Nephron (organoid): Measurements from ENCODE around the gene FUCA1.
A peak's percentile ranks its signal among the peaks of the same experiment; 100 is the strongest.

Experiments used
- H3K27ac Mint-ChIP-seq, 3 experiments: 2 replicates each; pipeline ENCODE4 v1.8.0; 2020; ENCODE audit warnings: mixed read lengths in 3 of 3, mild to moderate bottlenecking in 2 of 3, moderate library complexity in 1 of 3
- H3K27me3 Mint-ChIP-seq: 2 replicates; pipeline ENCODE4 v1.8.0; 2021; ENCODE audit warnings: low read depth, mild to moderate bottlenecking, moderate library complexity, mixed read lengths
- H3K36me3 Mint-ChIP-seq: 2 replicates; pipeline ENCODE4 v1.8.0; 2020; ENCODE audit warnings: low read depth, mixed read lengths
- H3K4me1 Mint-ChIP-seq: 2 replicates; pipeline ENCODE4 v1.8.0; 2020; ENCODE audit warnings: mixed read lengths
- H3K4me3 Mint-ChIP-seq, 3 experiments: 2 replicates each; pipeline ENCODE4 v1.8.0; 2020; ENCODE audit warnings: mild to moderate bottlenecking in 3 of 3, mixed read lengths in 3 of 3, moderate library complexity in 2 of 3
- H3K9me3 Mint-ChIP-seq: 2 replicates; pipeline ENCODE4 v1.8.0; 2020; ENCODE audit warnings: mixed read lengths
- CTCF ChIP-seq, 3 experiments: fragments of 200-600 bp; sonication (generic); IDR thresholded peaks; one replicate each; pipeline ENCODE4 v1.5.0; 2021; ENCODE audit warnings: antibody characterized with exemption in 3 of 3; ENCODE audit not compliant: unreplicated experiment in 3 of 3

Gene FUCA1

DNA sequence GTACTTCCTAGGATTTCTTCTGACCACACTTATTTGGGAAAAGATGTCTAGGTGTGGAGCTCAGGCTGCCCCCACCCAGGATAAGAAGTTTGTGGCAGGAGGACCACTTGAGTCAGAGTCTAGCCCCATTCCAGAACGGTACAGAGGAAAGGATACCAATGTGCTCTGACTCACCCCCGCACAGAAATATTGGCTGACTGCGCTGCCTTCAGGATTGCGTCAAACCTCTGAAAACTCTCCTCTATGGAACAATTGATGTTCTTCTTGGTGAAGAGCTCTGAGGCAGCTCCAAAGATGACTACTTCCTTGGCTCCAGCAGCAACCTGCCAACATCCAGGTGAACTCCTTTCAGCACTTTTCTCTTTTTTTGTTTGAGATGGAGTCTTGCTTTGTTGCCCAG, 54.1 kb downstream of the FUCA1 start:
- Mint-ChIP-seq H3K36me3 (peaks cover 35% of the 10 kb centered on the region), H3K27ac (no peak overlapping the region), H3K27me3 (no peaks in the 10 kb centered on the region), H3K9me3 (no peaks in the 10 kb centered on the region), H3K4me1 (no peaks in the 10 kb centered on the region), H3K4me3 (no peak overlapping the region)
- TF ChIP-seq CTCF (IDR thresholded peaks at IDR 0.05; ENCODE audit: unreplicated experiment in 3 of 3): no peak

GRCh38 chr1:23810818-23811540, 57.1 kb downstream of the FUCA1 start:
- no peaks in the 10 kb centered on the region for H3K9me3 Mint-ChIP-seq
- H3K27ac Mint-ChIP-seq: no peak overlapping the region
- peaks cover 42% of the 10 kb centered on the region for H3K36me3 Mint-ChIP-seq
- H3K27me3 Mint-ChIP-seq: no peaks in the 10 kb centered on the region
- H3K4me3 Mint-ChIP-seq: no peak overlapping the region
- peak; percentile 40 to 49 (median 43) for TF ChIP-seq CTCF (IDR thresholded peaks at IDR 0.05; ENCODE audit: unreplicated experiment in 3 of 3)
- H3K4me1 Mint-ChIP-seq: no peaks in the 10 kb centered on the region

DNA sequence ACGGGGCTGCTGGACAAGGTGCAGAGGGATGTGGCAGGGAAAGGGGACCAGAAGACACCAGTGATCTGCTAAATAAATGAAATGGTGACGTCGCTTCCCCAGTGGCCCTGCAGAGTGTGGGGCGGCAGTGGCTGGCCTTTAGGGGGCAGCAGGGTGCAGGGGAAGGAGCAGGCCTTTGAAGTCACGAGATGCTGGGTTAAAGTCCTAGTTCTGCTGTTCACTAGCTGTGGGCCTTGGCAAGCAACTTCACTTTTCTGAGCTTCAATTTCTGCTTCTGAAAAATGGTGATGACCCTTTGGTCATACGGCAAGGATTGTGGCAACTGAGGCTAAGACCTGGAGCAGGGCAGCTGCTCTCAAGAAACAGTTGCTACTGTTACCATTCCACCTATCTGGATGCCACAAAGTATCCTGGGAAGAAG, 58.3 kb downstream of the FUCA1 start:
- TF ChIP-seq CTCF (IDR thresholded peaks at IDR 0.05; ENCODE audit: unreplicated experiment in 3 of 3): peak; percentile 30 to 48 (median 38)
- Mint-ChIP-seq H3K27me3 (no peaks in the 10 kb centered on the region), H3K36me3 (peaks cover 51% of the 10 kb centered on the region)

DNA sequence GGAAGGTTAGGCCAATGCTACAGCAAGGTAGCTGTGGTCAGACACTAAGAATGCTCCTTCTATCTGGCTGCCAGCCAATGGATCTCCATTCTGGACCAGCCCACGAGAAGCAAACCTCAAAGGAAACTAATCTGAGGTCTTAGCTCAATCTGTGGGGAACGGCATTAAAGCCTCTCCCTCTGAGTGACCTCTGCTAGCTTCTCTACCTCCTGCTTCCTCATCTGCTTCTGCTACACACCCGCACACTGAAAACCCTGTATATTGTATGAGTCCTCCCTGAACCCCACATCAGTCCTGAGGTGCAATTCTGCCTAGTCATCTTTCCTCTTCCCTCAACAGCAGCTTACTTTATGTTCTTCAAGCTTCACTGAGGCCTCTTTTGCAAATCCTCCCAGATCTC, 60.6 kb downstream of the FUCA1 start:
- Mint-ChIP-seq H3K27ac (no peak overlapping the region), H3K36me3 (peaks cover 53% of the 10 kb centered on the region), H3K4me3 (no peak overlapping the region), H3K4me1 (no peaks in the 10 kb centered on the region), H3K9me3 (no peaks in the 10 kb centered on the region), H3K27me3 (no peaks in the 10 kb centered on the region)
- no peak for TF ChIP-seq CTCF (IDR thresholded peaks at IDR 0.05; ENCODE audit: unreplicated experiment in 3 of 3)

More for the DNA sequence above, 58.3 kb downstream of the FUCA1 start:
- Mint-ChIP-seq H3K4me1 (no peaks in the 10 kb centered on the region), H3K9me3 (no peaks in the 10 kb centered on the region), H3K4me3 (no peak overlapping the region), H3K27ac (no peak overlapping the region)

DNA sequence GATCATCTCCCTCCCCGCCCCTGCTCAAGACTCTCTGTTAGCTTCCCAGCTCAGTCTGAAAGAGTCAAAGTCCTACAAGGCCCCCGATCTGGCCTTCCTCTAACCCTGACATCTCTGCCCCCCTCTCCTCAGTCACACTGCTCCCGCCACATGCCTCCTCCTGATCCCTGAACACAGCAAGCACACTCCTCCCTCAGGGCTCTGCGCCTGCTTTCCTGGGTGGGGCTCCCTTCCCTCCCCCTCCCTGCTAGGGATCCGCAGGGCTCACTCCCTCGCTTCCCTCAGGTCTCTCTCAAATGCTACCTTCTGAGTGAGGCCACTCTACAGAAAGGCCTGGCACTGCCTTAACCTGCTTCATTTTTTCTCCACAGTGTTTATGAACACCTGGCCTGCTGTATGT, 61.8 kb downstream of the FUCA1 start:
- peak overlapping the region in 1 of 3 experiments; percentile 32 for H3K27ac Mint-ChIP-seq
- no peaks in the 10 kb centered on the region for H3K27me3 Mint-ChIP-seq
- H3K4me1 Mint-ChIP-seq: peaks cover 1% of the 10 kb centered on the region
- H3K4me3 Mint-ChIP-seq: peak overlapping the region in 1 of 3 experiments; percentile 9
- H3K9me3 Mint-ChIP-seq: no peaks in the 10 kb centered on the region
- TF ChIP-seq CTCF (IDR thresholded peaks at IDR 0.05; ENCODE audit: unreplicated experiment in 3 of 3): no peak
- H3K36me3 Mint-ChIP-seq: peaks cover 42% of the 10 kb centered on the region

DNA sequence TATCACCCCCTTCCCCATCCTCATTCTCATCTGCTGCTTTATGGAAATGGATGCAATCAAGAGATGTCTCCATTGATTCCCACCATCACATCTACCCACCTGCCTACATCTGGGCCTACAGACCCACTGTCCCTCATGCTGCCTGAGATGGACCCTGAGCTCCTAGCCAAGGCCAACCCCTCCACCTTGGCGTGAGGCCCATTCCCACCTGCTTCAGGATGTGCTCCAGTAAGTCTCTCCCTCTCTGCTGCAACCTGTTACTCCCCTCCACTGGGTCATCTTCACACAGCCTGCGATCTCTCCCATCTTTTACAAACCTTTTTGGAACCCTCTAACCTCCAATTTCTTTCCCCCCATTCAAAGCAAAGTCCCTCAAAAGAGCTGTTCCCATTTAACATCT, 63.1 kb downstream of the FUCA1 start:
- Mint-ChIP-seq H3K4me1 (peaks cover 5% of the 10 kb centered on the region), H3K27ac (no peak overlapping the region), H3K27me3 (peaks cover 3% of the 10 kb centered on the region), H3K9me3 (no peaks in the 10 kb centered on the region), H3K4me3 (peak overlapping the region in 1 of 3 experiments; percentile 5), H3K36me3 (peaks cover 40% of the 10 kb centered on the region)
- no peak for TF ChIP-seq CTCF (IDR thresholded peaks at IDR 0.05; ENCODE audit: unreplicated experiment in 3 of 3)
